Upper lobe of left lung (tissue), 4 donors: ENCODE results near the gene AP1B1.

Experiments used
- CTCF ChIP-seq, 6 experiments: fragments of 450-650 bp in 4 of 6; fragments of 200-600 bp in 2 of 6; sonication (generic) in 2 of 6; IDR thresholded peaks; one replicate each; pipeline ENCODE4 v1.5.1; 2016 to 2019; ENCODE audit warnings: antibody characterized with exemption in 6 of 6
- EP300 ChIP-seq, 4 donors: sonication (generic); formaldehyde crosslinking; IDR thresholded peaks; one replicate each; pipeline ENCODE4 v1.5.1; 2017; ENCODE audit warnings: antibody characterized with exemption in 4 of 4, control low read depth in 2 of 4
- POLR2A ChIP-seq, 4 donors: fragments of 450-650 bp; IDR thresholded peaks; one replicate each; pipeline ENCODE4 v1.5.1; 2016 to 2017; ENCODE audit warnings: antibody characterized with exemption in 4 of 4, mild to moderate bottlenecking in 2 of 4
- POLR2AphosphoS5 ChIP-seq, 2 donors: sonication (generic); formaldehyde crosslinking; IDR thresholded peaks; one replicate each; pipeline ENCODE4 v1.5.1; 2017; ENCODE audit warnings: antibody characterized with exemption in 2 of 2

GRCh38 chr22:29335656-29336055 is 52.7 kb downstream of the AP1B1 start:
- no peak for TF ChIP-seq CTCF (IDR thresholded peaks at IDR 0.05)
- no peak for TF ChIP-seq POLR2A (IDR thresholded peaks at IDR 0.05)
- no peak for TF ChIP-seq POLR2AphosphoS5 (IDR thresholded peaks at IDR 0.05)
- TF ChIP-seq EP300 (IDR thresholded peaks at IDR 0.05), result no peak
